ENCODE measurements around the gene SLX4IP.

DNA sequence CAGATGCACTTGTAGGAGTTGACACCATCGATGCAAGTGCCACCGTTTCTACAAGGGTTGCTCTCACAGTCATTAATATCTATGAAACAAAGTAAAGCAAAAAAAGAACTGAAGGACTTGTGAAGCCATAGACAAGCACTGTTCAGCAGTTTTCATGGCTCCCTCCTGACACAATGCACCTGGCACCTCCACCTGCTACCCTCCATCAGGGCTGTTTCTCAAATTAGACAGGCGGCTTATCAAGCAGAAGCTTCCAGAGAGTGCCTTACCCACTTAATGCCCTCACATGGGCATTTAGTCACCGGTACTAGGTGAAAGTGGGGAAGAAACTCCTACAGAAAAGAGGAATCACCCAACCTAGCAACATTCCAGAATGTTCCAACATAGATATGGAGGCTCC lies 210.9 kb downstream of the SLX4IP start:
- TF ChIP-seq CTCF (IDR thresholded peaks at IDR 0.05; ENCODE audit: insufficient read depth, low read depth, low read length) (no peak), EZH2 (IDR thresholded peaks at IDR 0.05; ENCODE audit: insufficient read depth, low read length) (no peak)

Measured in astrocyte (in vitro differentiated cells and primary cell).